NCI-H2227 treated with DMSO at 0.1 percent for 48 hours (cell line): ENCODE measurements around the gene TOMM6.
"Not testable (repeated sequence)": the region's sequence is repeated elsewhere in the genome, so short reads cannot be mapped to it uniquely, and the experiment has no call there.

Source experiments
- DNase-seq: peaks from one replicate; lab custom pipeline; 2025; lab: John Stamatoyannopoulos, UW

The TOMM6 gene

GRCh38 chr6:41763470-41763869, 24.0 kb upstream of the TOMM6 start:
- DNase-seq: no peak

- DNase-seq: not testable (repeated sequence)
Measured at GRCh38 chr6:41766043-41766664, 21.3 kb upstream of the TOMM6 start.

GRCh38 chr6:41767112-41767833, 20.2 kb upstream of the TOMM6 start:
- DNase-seq: no peak

- no peak for DNase-seq
Measured at GRCh38 chr6:41768545-41769308, 18.8 kb upstream of the TOMM6 start.

GRCh38 chr6:41769376-41769775, 18.1 kb upstream of the TOMM6 start:
- no peak for DNase-seq

- no peak for DNase-seq
Measured at GRCh38 chr6:41770381-41771057, 17.0 kb upstream of the TOMM6 start.

- no peak for DNase-seq
Measured at GRCh38 chr6:41771058-41771983, 16.2 kb upstream of the TOMM6 start.

GRCh38 chr6:41774841-41775240, 12.7 kb upstream of the TOMM6 start:
- no peak for DNase-seq

GRCh38 chr6:41775293-41775882, 12.1 kb upstream of the TOMM6 start:
- DNase-seq: no peak

GRCh38 chr6:41777551-41778285, 9.8 kb upstream of the TOMM6 start:
- DNase-seq: no peak

- no peak for DNase-seq
Measured at GRCh38 chr6:41778895-41779294, 8.6 kb upstream of the TOMM6 start.

GRCh38 chr6:41779336-41779735, 8.2 kb upstream of the TOMM6 start:
- DNase-seq: no peak

- DNase-seq: peak; percentile 83
Measured at GRCh38 chr6:41779788-41780550, 7.5 kb upstream of the TOMM6 start, which contains the start of gene FRS3. Gene FRS3, minus strand, starts transcription at chr6:41779900. Its CDS starts 2,913 bp downstream, at chr6:41776987.

GRCh38 chr6:41780551-41781365, 6.7 kb upstream of the TOMM6 start, which contains the start of gene PRICKLE4:
Gene PRICKLE4, plus strand, starts transcription at chr6:41780782. Its CDS starts 2,692 bp downstream, at chr6:41783474.
- DNase-seq: no peak

GRCh38 chr6:41781366-41781730, 6.1 kb upstream of the TOMM6 start:
- no peak for DNase-seq

GRCh38 chr6:41783106-41783780, 4.3 kb upstream of the TOMM6 start:
- DNase-seq: no peak

GRCh38 chr6:41784581-41785171, 2.8 kb upstream of the TOMM6 start:
- DNase-seq: no peak
